Natural killer cell (primary cell): ENCODE data around the gene STXBP6. TPM values are rescaled to one million over a fixed set of nuclear protein-coding genes. Genes with fewer than 3 reads are reported as not detected.

Experiments
- ATAC-seq, 3 donors: fragments of 150-1000 bp in 2 of 3; fragments of 200-7000 bp in 1 of 3; cut with Tn5 transposase; 1 replicate in 1 of 3; 2 replicates in 2 of 3; pipeline ENCODE4 v1.10.0; 2021; ENCODE audit warnings: mild to moderate bottlenecking in 2 of 3, moderate library complexity in 2 of 3
- DNase-seq, 2 donors: peaks; one replicate each; pipeline versions ENCODE4 v3.0.0 to v3.0.0-alpha.2; 2013 to 2021; ENCODE audit warnings: mixed read lengths in 1 of 2
- H3K27ac ChIP-seq: one replicate; pipeline ENCODE4 v1.5.1; 2013; ENCODE audit warnings: mild to moderate bottlenecking, low read length
- H3K27me3 ChIP-seq: one replicate; pipeline ENCODE4 v1.6.1; 2013; ENCODE audit warnings: low read length; ENCODE audit not compliant: control insufficient read depth, insufficient read depth
- H3K36me3 ChIP-seq: one replicate; pipeline ENCODE4 v1.6.1; 2013; ENCODE audit warnings: low read length; ENCODE audit not compliant: control insufficient read depth, insufficient read depth
- H3K4me1 ChIP-seq: one replicate; pipeline ENCODE4 v1.6.1; 2013; ENCODE audit warnings: low read length; ENCODE audit not compliant: control insufficient read depth, insufficient read depth
- H3K4me3 ChIP-seq: one replicate; pipeline ENCODE4 v1.5.1; 2013; ENCODE audit warnings: low read length
- H3K9me3 ChIP-seq: one replicate; pipeline ENCODE4 v1.6.1; 2013; ENCODE audit warnings: low read length; ENCODE audit not compliant: control insufficient read depth, insufficient read depth
- H3K27ac Mint-ChIP-seq, 2 donors: one replicate each; pipeline ENCODE4 v1.8.0; 2022; ENCODE audit warnings: mild to moderate bottlenecking in 2 of 2, mixed read lengths in 2 of 2, moderate library complexity in 1 of 2
- H3K27me3 Mint-ChIP-seq, 2 donors: one replicate each; pipeline ENCODE4 v1.8.0; 2022; ENCODE audit warnings: low read depth in 2 of 2, mixed read lengths in 2 of 2
- H3K36me3 Mint-ChIP-seq: one replicate; pipeline ENCODE4 v1.8.0; 2022; ENCODE audit warnings: mixed read lengths
- H3K4me1 Mint-ChIP-seq, 2 donors: one replicate each; pipeline ENCODE4 v1.8.0; 2022; ENCODE audit warnings: mixed read lengths in 2 of 2
- H3K4me3 Mint-ChIP-seq: one replicate; pipeline ENCODE4 v1.8.0; 2022; ENCODE audit warnings: mild to moderate bottlenecking, moderate library complexity, mixed read lengths
- H3K9me3 Mint-ChIP-seq, 2 donors: one replicate each; pipeline ENCODE4 v1.8.0; 2022; ENCODE audit warnings: mixed read lengths in 2 of 2
- WGBS: methylation state at CpG from one replicate; pipeline ENCODE4 v1.1.7; 2013; ENCODE audit warnings: missing lambda C conversion rate; ENCODE audit not compliant: insufficient coverage; 5-methylcytosine and 5-hydroxymethylcytosine counted together
- intact Hi-C: fragments of 100-400 bp; cut with micrococcal nuclease; formaldehyde crosslinking; loops from one replicate; pipeline ENCODE4 v1.14.2; 2022
- total RNA-seq, 4 donors: library from RNA; stranded (reverse); fragments of 120-200 nt in 1 of 4; gene quantifications; one replicate each; pipeline versions ENCODE4 v1.2.3 to v1.2.4, GENCODE V29; 2013 to 2022
- TF ChIP-seq, protein P1 (sequence below): fragments of 200-600 bp; IDR thresholded peaks from one replicate; pipeline ENCODE4 v1.8.0; 2022; ENCODE audit warnings: antibody characterized with exemption

Gene STXBP6
- total RNA-seq, 3 donors from 2014 or later (not counting 1 experiment from before 2014, with no cell fraction given) = 0.20 TPM; not detected in 2

DNA sequence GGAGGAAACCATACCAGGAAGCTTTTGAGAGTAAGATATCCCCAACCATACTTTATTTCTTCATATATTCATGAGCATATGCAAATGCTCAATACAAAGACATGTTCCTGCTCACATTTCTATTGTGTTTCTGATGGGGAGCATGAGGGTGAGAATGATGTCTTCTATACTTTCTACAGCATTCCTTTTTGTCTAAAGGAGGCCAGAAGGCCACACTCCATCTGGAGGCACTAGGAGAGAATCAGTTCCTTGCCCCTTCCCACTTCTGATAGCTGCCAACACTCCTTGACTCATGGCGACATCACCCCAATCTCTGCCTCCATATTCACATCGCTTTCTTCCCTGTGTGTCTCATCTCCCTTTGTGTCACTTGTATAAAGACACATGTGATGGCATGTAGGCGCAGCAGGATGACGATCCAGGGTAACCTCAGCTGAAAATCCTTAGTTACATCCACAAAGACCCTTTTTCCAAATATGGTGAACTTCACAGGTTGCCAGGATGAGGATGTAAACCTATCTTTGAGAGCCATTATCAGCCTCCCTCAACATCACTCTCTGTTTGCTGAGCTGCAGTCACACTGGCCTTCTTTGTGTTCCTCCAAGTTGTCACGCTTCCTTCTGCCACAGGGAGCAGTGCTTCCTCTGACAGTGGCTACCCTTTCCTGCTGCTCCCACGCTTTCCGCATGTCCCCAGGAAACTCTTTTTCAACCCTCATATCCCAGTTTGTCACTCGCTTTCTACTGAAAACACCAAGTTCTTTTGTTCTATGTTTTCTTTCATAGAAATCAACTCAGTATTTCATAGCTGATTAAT, 96.9 kb downstream of the STXBP6 start:
- WGBS = 96% methylated on average over 8 of the region's 8 CpGs
- Mint-ChIP-seq H3K27ac (no peak overlapping the region), H3K4me3 (no peak overlapping the region), H3K9me3 (no peaks in the 10 kb centered on the region), H3K27me3 (peaks cover 8 to 20% of the 10 kb centered on the region in 2 donors), H3K36me3 (no peaks in the 10 kb centered on the region), H3K4me1 (peaks cover 0 to 7% of the 10 kb centered on the region in 2 donors)
- no peak for DNase-seq
- intact Hi-C loops = no loop called here
- no peaks in the 10 kb centered on the region for H3K36me3 ChIP-seq
- no peak overlapping the region for H3K4me3 ChIP-seq
- TF ChIP-seq, protein P1, sequence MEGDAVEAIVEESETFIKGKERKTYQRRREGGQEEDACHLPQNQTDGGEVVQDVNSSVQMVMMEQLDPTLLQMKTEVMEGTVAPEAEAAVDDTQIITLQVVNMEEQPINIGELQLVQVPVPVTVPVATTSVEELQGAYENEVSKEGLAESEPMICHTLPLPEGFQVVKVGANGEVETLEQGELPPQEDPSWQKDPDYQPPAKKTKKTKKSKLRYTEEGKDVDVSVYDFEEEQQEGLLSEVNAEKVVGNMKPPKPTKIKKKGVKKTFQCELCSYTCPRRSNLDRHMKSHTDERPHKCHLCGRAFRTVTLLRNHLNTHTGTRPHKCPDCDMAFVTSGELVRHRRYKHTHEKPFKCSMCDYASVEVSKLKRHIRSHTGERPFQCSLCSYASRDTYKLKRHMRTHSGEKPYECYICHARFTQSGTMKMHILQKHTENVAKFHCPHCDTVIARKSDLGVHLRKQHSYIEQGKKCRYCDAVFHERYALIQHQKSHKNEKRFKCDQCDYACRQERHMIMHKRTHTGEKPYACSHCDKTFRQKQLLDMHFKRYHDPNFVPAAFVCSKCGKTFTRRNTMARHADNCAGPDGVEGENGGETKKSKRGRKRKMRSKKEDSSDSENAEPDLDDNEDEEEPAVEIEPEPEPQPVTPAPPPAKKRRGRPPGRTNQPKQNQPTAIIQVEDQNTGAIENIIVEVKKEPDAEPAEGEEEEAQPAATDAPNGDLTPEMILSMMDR = no peak
- no peaks in the 10 kb centered on the region for H3K9me3 ChIP-seq
- no peaks in the 10 kb centered on the region for H3K4me1 ChIP-seq
- no peak for ATAC-seq
- H3K27ac ChIP-seq = no peak overlapping the region
- no peaks in the 10 kb centered on the region for H3K27me3 ChIP-seq

DNA sequence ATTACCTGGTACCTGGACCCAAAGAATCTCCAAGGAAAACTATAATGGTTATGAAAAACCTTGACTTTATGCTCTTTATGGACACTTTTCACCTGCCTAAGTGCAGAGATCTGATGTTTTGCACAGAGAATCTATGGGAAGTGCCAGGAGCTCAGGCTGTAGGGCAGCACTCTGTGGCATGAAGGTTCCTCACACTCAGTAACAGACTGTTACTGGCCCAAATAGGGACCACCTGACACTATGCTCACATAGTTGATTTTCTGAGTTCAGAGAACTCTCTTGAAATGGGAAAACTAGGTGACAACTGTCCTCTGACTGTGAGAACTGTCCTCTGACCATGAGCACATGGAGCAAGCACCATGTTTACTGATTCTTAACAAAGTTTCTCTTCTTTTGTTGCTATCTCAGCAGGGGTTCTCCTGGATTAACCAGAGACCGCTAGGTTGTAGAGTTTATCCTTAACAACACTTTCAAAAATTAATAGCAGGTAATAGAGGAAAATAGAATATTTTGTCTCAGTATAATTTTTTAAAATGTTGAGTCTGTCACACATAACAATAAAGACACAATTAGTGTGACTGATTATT, 101.6 kb downstream of the STXBP6 start:
- H3K4me3 Mint-ChIP-seq = no peak overlapping the region
- Histone ChIP-seq H3K9me3 (no peaks in the 10 kb centered on the region), H3K4me1 (no peaks in the 10 kb centered on the region), H3K27ac (no peak overlapping the region), H3K27me3 (no peaks in the 10 kb centered on the region), H3K4me3 (no peak overlapping the region), H3K36me3 (no peaks in the 10 kb centered on the region)
- intact Hi-C loops = no loop called here
- H3K27me3 Mint-ChIP-seq = peaks cover 23 to 30% of the 10 kb centered on the region in 2 donors
- no peaks in the 10 kb centered on the region for H3K4me1 Mint-ChIP-seq
- TF ChIP-seq, protein P1 = no peak
- no peaks in the 10 kb centered on the region for H3K9me3 Mint-ChIP-seq
- ATAC-seq = no peak
- no peak overlapping the region for H3K27ac Mint-ChIP-seq
- H3K36me3 Mint-ChIP-seq = no peaks in the 10 kb centered on the region
- DNase-seq = no peak
- no CpG with 5 or more reads among the region's 1 CpG for WGBS

DNA sequence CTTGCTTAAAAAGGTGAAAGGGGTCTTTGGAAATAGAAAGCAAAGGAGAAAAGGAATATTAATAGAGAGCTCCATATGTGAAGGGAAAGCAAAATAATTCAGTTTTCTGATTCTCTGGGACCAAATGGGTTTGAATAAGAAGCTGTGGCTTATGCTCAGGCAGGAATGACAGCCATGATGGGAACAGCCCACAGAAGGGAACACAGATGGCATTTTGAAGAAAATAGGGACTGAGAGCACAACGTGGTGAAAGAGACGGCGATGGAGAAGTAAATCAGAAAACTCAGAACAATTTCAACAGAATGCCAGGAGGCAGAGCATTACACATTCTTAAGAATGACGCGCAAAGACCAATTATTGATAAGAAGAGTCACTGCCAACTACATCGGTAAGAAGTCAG, 102.8 kb downstream of the STXBP6 start:
- no peaks in the 10 kb centered on the region for H3K4me1 ChIP-seq
- no peak overlapping the region for H3K4me3 Mint-ChIP-seq
- intact Hi-C loops = no loop called here
- no peaks in the 10 kb centered on the region for H3K27me3 ChIP-seq
- TF ChIP-seq, protein P1 = no peak
- H3K27me3 Mint-ChIP-seq = peaks cover 20 to 30% of the 10 kb centered on the region in 2 donors
- H3K4me3 ChIP-seq = no peak overlapping the region
- WGBS = 97% methylated on average over 6 of the region's 6 CpGs
- no peaks in the 10 kb centered on the region for H3K36me3 Mint-ChIP-seq
- H3K9me3 ChIP-seq = no peaks in the 10 kb centered on the region
- no peaks in the 10 kb centered on the region for H3K4me1 Mint-ChIP-seq
- H3K9me3 Mint-ChIP-seq = no peaks in the 10 kb centered on the region
- DNase-seq (no peak), ATAC-seq (no peak)
- no peaks in the 10 kb centered on the region for H3K36me3 ChIP-seq
- no peak overlapping the region for H3K27ac Mint-ChIP-seq
- H3K27ac ChIP-seq = no peak overlapping the region
